ENCODE results near the gene CARD14. TPM values are rescaled to one million over a fixed set of nuclear protein-coding genes. Genes with fewer than 3 reads are reported as not detected.

CARD14 gene
- polyA plus RNA-seq, 1 donor (not counting 4 experiments of a cell fraction or from before 2014, with no cell fraction given) = 0.49 TPM

GRCh38 chr17:80133626-80133970 is 36.2 kb upstream of the CARD14 start:
- Histone ChIP-seq H3K4me2 (ENCODE audit: control insufficient read depth, extremely low read depth, insufficient read depth, low read depth, low read length) (no peak overlapping the region), H3K9ac (ENCODE audit: control insufficient read depth, extremely low read depth, insufficient read depth, low read length) (no peak overlapping the region), H3K27me3 (ENCODE audit: control insufficient read depth, extremely low read depth, insufficient read depth, low read length) (no peaks in the 10 kb centered on the region), H2AFZ (ENCODE audit: control insufficient read depth, low read length) (no peak overlapping the region), H4K20me1 (ENCODE audit: control insufficient read depth, extremely low read depth, insufficient read depth, low read length) (no peaks in the 10 kb centered on the region), H3K27ac (ENCODE audit: control insufficient read depth, insufficient read depth, low read length) (no peak overlapping the region), H3K9me1 (ENCODE audit: control insufficient read depth, extremely low read depth, insufficient read depth, low read length) (no peaks in the 10 kb centered on the region), H3K4me1 (ENCODE audit: control insufficient read depth, extremely low read depth, insufficient read depth, low read length) (peaks cover 3% of the 10 kb centered on the region), H3K36me3 (ENCODE audit: control insufficient read depth in 2 of 2, extremely low read depth in 1 of 2, insufficient read depth in 2 of 2, low read length in 2 of 2) (peaks cover 19 to 30% of the 10 kb centered on the region in 2 experiments), H3K4me3 (ENCODE audit: control insufficient read depth in 2 of 3, extremely low read depth in 1 of 3, insufficient read depth in 2 of 3, low read depth in 1 of 3, low read length in 3 of 3) (no peak overlapping the region), H3K9me3 (ENCODE audit: control insufficient read depth, low read depth, low read length) (no peaks in the 10 kb centered on the region), H3K79me2 (ENCODE audit: control insufficient read depth, insufficient read depth, low read length) (no peaks in the 10 kb centered on the region)
- dilution Hi-C loops (cut with MboI; ENCODE audit: extremely low pct_ligation_motif_present, low sequenced_read_pairs) = no loop called here
- no peak for FAIRE-seq
- TF ChIP-seq CTCF (optimal IDR thresholded peaks at IDR 0.05 in 1 of 3, IDR thresholded peaks at IDR 0.05 in 1 of 3, conservative IDR thresholded peaks at IDR 0.05 in 1 of 3; ENCODE audit: extremely low read depth in 1 of 3, insufficient read depth in 2 of 3, low read length in 3 of 3) (no peak), EZH2 (IDR thresholded peaks at IDR 0.05; ENCODE audit: low read length) (no peak)
- DNase-seq (ENCODE audit: low read depth, low spot score) = no peak

GRCh38 chr17:80137131-80137530 is 32.7 kb upstream of the CARD14 start:
- Histone ChIP-seq H3K9me1 (ENCODE audit: control insufficient read depth, extremely low read depth, insufficient read depth, low read length) (no peaks in the 10 kb centered on the region), H2AFZ (ENCODE audit: control insufficient read depth, low read length) (no peak overlapping the region), H3K9ac (ENCODE audit: control insufficient read depth, extremely low read depth, insufficient read depth, low read length) (no peak overlapping the region), H3K27ac (ENCODE audit: control insufficient read depth, insufficient read depth, low read length) (no peak overlapping the region), H3K4me1 (ENCODE audit: control insufficient read depth, extremely low read depth, insufficient read depth, low read length) (no peaks in the 10 kb centered on the region), H3K9me3 (ENCODE audit: control insufficient read depth, low read depth, low read length) (no peaks in the 10 kb centered on the region), H3K27me3 (ENCODE audit: control insufficient read depth, extremely low read depth, insufficient read depth, low read length) (no peaks in the 10 kb centered on the region), H3K4me2 (ENCODE audit: control insufficient read depth, extremely low read depth, insufficient read depth, low read depth, low read length) (no peak overlapping the region), H3K36me3 (ENCODE audit: control insufficient read depth in 2 of 2, extremely low read depth in 1 of 2, insufficient read depth in 2 of 2, low read length in 2 of 2) (peaks cover 34 to 52% of the 10 kb centered on the region in 2 experiments), H3K4me3 (ENCODE audit: control insufficient read depth in 2 of 3, extremely low read depth in 1 of 3, insufficient read depth in 2 of 3, low read depth in 1 of 3, low read length in 3 of 3) (no peak overlapping the region), H4K20me1 (ENCODE audit: control insufficient read depth, extremely low read depth, insufficient read depth, low read length) (no peaks in the 10 kb centered on the region), H3K79me2 (ENCODE audit: control insufficient read depth, insufficient read depth, low read length) (peaks cover 3% of the 10 kb centered on the region)
- dilution Hi-C loops (cut with MboI; ENCODE audit: extremely low pct_ligation_motif_present, low sequenced_read_pairs) = no loop called here
- FAIRE-seq (no peak), DNase-seq (ENCODE audit: low read depth, low spot score) (no peak)
- no peak for TF ChIP-seq EZH2 (IDR thresholded peaks at IDR 0.05; ENCODE audit: low read length)
- no peak for TF ChIP-seq CTCF (optimal IDR thresholded peaks at IDR 0.05 in 1 of 3, IDR thresholded peaks at IDR 0.05 in 1 of 3, conservative IDR thresholded peaks at IDR 0.05 in 1 of 3; ENCODE audit: extremely low read depth in 1 of 3, insufficient read depth in 2 of 3, low read length in 3 of 3)

Measured in keratinocyte (primary cell).